Ovary (tissue), 3 donors: ENCODE data around the gene RAB6B.

Source experiments
- CTCF ChIP-seq, 3 donors: fragments of 450-650 bp in 2 of 3; fragments of 200-600 bp in 1 of 3; IDR thresholded peaks; one replicate each; pipeline versions ENCODE4 v1.5.1 to v1.8.0; 2016 to 2022; ENCODE audit warnings: antibody characterized with exemption in 3 of 3, mild to moderate bottlenecking in 1 of 3
- EP300 ChIP-seq: sonication (generic); formaldehyde crosslinking; IDR thresholded peaks from one replicate; pipeline ENCODE4 v1.6.1; 2017; ENCODE audit warnings: antibody characterized with exemption
- POLR2A ChIP-seq: fragments of 450-650 bp; IDR thresholded peaks from one replicate; pipeline ENCODE4 v1.6.1; 2017; ENCODE audit warnings: antibody characterized with exemption, mild to moderate bottlenecking, moderate library complexity
- donor health status: DM: no; HTN: no; CAD: no.

GRCh38 chr3:133776794-133777438, 118.8 kb downstream of the RAB6B start:
- no peak for TF ChIP-seq CTCF (IDR thresholded peaks at IDR 0.05)
- TF ChIP-seq POLR2A: no peak
- no peak for TF ChIP-seq EP300
